HepG2 (cell line): ENCODE data around the gene SRD5A1.

ENCODE experiments used
- CEBPB ChIP-seq: IDR thresholded peaks from 2 replicates; pipeline ENCODE4 v1.6.1; 2011; ENCODE audit warnings: low read depth, low read length, improper control_type of control experiment, borderline replicate concordance
- CTCF ChIP-seq: sonication (generic); formaldehyde crosslinking; IDR thresholded peaks from 2 replicates; pipeline ENCODE4 v1.5.0; 2020; ENCODE audit warnings: mild to moderate bottlenecking, missing genetic modification reagents, moderate library complexity
- KDM1A ChIP-seq: IDR thresholded peaks from 2 replicates; pipeline ENCODE4 v1.6.1; 2016; ENCODE audit warnings: missing compliant biosample characterization
- POLR2A ChIP-seq, 2 experiments: IDR thresholded peaks; 2 replicates each; pipeline ENCODE4 v1.6.1; 2011; ENCODE audit warnings: low read depth in 2 of 2, low read length in 2 of 2, mild to moderate bottlenecking in 1 of 2, moderate library complexity in 1 of 2; ENCODE audit not compliant: insufficient read depth in 1 of 2
- TAF15 ChIP-seq: fragments of 200-400 bp; formaldehyde crosslinking; IDR thresholded peaks from one replicate; pipeline ENCODE4 v1.6.1; 2018; ENCODE audit warnings: mild to moderate bottlenecking, low read depth, low read length; ENCODE audit not compliant: poor library complexity, severe bottlenecking
- TOE1 ChIP-seq: sonication (generic); formaldehyde crosslinking; IDR thresholded peaks from 2 replicates; pipeline ENCODE4 v1.4.0; 2020; ENCODE audit warnings: mild to moderate bottlenecking, missing genetic modification reagents
- ZNF776 ChIP-seq: sonication (generic); formaldehyde crosslinking; IDR thresholded peaks from 2 replicates; pipeline ENCODE4 v1.4.0; 2020; ENCODE audit warnings: mild to moderate bottlenecking, missing genetic modification reagents

- TF ChIP-seq CTCF (CRISPR knock-in tag) (no peak), CEBPB (no peak), KDM1A (CRISPR knock-in tag) (no peak), TAF15 (no peak), POLR2A (IDR thresholded peaks at IDR 0.05; ENCODE audit: insufficient read depth in 1 of 2, low read depth in 2 of 2, low read length in 2 of 2) (no peak), TOE1 (CRISPR knock-in tag) (no peak), ZNF776 (CRISPR knock-in tag) (no peak)
Observed at GRCh38 chr5:6585939-6586646, 47.1 kb upstream of the SRD5A1 start.
